ENCODE measurements around the gene CEP70.
"Not testable (repeated sequence)": the region's sequence is repeated elsewhere in the genome, so short reads cannot be mapped to it uniquely, and the experiment has no call there.

Gene CEP70

DNA sequence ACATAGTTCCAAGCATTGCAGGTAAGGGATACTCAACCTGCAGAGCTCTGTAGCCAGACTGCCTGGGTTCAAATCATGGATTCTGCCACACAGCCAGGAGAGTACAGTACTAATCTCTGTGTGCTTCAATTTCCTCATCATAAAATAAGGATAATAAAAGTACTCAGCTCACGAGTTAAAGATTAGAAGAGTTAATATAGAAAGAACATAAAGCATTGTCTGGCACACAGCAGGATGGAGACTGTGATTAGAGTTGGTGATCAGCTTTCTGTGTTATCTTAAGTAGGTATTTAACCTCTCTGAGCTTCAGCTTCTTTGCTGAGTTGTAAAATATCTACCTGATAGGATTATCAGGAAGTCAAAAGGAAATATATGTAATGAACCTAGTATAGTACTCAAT, 2.7 kb downstream of the CEP70 start:
- DNase-seq = no peak

DNA sequence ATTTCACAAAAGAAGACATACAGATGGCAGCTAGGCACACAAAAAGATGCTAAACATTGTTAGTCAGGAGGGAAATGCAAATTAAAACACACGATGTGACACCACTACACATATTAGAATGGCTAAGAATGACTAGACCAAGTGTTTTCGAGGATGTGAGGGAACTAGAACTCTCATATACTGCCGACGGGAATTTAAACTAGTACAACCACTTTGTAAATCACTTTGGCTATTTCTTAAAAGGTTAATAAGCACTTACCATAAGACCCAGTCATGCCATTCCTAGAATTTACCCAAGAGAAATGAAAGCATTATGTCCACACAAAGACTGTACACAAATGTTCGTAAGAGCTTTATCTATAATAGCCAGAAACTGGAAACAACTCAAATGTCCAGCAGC, 5.6 kb downstream of the CEP70 start:
- no peak for DNase-seq

DNA sequence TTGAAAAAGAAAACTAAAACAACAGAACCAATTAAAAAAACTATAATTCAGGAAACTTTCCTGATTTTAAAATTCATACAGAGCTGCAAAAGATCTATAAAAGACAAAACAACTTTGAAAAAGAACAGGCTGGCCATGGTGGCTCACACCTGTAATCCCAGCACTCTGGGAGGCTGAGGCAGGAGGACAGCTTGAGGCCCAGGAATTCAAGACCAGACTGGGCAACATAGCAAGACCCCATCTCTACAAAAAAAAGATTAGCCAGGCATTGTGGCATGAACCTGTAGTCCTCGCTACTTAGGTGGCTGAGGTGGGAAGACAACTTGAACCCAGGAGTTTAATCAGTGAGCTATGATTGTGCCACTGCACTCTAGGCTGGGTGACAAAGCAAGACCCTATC, 6.7 kb downstream of the CEP70 start:
- no peak for DNase-seq

DNA sequence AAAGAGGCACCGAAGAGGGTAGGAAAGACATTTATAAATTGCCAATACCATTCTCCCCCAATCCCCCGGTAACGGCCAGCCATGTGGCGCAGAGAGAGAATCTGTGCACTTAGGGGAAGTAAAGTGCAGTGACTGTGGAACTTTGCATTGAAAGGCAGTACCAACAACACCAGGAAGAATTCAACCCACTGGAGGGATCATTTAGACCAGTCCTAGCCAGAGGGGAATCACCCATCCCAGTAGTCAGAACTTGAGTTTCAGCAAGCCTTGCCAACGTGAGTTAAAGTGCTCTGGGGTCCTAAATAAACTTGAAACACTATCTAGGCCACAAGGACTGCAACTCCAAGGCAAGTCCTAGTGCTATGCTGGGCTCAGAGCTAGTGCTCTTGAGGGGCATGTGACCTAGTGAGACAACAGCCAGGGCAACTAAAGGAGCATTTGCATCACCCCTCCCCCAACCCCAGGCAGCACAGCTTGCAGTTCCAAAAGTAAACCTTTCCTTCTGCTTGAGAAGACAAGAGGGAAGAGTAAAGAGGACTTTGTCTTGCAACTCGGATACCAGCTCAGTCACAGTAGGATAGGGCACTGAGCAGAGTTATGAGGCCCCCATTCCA, 15.0 kb downstream of the CEP70 start:
- DNase-seq = no peak

DNA sequence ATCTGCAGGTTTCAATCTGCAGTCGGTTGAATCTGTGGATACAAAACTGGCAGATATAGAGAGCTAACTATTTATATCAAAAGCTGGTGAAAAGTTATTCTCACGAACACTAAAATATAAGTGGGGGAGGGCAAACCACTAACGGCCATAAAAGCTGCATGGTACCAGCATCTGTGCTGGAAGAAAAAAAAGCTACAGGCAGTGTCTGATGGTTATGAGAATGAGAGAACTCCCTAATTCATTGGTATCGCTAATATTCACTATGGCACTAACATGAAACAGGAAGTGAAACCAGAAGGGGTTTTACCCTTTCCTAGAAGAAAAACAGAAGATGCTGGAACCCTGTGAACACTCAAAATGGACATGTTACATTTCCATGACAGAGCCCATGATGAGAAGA, 15.9 kb downstream of the CEP70 start:
- no peak for DNase-seq

DNA sequence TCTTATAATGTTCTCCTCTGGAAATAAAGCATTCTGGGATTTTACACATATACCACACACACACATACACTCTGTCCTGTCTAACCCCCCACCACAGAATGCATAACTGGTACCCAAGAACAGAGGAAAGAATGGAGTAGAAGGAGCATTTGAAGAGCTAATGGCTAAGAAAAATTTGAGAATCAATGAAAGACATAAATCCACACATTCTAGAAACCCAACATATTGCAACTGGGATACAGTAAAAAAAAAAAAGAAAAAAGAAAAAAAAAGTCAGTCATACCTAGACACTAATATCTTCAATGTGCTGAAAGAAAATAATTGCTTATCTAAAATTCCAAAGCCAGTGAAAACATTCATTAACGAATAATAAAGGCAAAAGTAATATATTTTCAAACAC, 20.9 kb downstream of the CEP70 start:
- DNase-seq = no peak

DNA sequence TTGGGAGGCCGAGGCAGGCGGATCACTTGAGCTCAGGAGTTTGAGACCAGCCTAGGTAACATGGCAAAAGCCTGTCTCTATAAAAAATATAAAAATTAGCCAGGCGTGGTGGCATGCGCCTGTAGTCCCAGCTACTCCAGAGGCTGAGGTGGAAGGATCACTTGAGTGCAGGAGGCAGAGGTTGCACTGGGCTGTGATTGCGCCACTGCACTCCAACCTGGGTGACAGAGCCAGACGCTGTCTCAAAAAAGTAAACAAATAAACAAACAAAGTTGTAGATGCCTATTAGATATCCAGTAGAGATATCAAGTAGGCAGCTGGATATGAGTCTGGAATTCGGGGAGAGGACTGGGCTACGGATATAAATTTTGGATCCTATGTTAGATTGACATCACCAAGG, 24.4 kb downstream of the CEP70 start:
- DNase-seq = not testable (repeated sequence)

DNA sequence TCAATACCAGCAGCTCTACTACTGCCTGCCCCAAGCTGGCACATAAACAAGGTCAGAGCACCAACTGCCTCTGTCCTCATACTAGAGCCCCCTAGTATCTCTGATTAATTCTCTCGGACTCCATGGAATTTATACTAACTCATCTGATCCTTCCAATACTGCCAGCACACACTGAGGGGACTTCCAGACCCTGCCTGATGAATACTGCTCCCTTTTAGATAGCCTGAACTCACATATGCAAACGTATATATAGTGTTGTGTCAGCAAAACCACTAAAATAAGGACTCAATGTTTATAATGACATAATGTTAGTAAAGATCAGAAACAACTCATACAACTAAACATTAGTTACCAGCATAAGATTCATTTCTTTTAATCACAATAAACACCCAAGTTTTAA, 25.0 kb downstream of the CEP70 start:
- DNase-seq = no peak

DNA sequence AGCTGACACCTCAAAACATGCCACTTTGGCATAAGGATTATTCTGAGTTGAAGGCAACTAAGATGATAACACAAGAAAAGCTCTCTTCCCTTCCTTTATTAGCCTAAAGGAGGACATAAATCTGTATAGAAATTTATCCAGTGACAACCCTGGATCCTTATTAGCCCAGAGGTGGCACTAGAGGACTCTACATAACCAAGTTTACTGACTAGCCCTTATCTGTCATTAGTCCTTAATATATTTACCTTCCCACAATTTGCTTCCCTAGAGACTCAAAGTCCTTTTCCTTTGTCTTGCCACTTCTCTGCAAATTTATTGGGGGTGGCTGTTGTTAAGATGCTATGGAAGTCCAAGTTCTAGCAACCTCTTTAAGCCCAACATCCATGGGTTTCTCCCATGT, 26.7 kb downstream of the CEP70 start:
- DNase-seq = no peak

DNA sequence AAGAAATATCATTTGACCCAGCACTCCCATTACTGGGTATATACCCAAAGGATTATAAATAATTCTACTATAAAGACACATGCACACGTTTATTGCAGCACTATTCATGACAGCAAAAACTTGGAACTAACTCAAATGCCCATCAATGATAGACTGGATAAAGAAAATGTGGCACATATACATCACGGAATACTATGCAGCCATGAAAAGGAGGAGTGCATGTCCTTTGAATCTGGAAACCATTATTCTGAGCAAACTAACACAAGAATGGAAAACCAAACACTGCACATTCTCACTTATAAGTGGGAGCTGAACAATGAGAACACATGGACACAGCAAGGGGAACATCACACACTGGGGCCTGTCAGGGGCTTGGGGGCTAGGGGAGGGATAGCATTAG, 27.8 kb downstream of the CEP70 start:
- not testable (repeated sequence) for DNase-seq

DNA sequence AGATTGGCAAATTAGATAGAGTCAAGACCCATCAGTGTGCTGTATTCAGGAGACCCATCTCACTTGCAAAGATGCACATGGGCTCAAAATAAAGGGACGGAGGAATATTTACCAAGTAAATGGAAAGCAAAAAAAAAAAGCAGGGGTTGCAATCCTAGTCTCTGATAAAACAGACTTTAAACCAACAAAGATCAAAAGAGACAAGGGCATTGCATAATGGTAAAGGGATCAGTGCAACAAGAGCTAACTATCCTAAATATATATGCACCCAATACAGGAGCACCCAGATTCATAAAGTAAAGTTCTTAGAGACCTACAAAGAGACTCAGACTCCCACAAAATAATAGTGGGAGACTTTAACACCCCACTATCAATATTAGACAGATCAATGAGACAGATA, 31.2 kb downstream of the CEP70 start:
- DNase-seq = not testable (repeated sequence)

DNA sequence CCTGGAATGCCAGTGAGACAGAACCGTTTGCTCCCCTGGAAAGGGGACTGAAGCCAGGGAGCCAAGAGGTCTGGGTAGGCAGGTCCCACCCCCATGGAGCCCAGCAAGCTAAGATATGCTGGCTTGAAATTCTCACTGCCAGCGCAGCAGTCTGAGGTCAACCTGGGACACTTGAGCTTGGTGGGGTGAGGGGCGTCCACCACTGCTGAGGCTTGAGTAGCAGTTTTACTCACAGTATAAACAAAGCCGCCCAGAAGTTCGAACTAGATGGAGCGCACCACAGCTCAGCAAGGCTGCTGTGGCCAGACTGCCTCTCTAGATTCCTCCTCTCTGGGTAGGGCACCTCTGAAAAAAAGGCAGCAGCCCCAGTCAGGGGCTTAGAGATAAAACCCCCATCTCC, 33.6 kb downstream of the CEP70 start:
- DNase-seq = no peak

DNA sequence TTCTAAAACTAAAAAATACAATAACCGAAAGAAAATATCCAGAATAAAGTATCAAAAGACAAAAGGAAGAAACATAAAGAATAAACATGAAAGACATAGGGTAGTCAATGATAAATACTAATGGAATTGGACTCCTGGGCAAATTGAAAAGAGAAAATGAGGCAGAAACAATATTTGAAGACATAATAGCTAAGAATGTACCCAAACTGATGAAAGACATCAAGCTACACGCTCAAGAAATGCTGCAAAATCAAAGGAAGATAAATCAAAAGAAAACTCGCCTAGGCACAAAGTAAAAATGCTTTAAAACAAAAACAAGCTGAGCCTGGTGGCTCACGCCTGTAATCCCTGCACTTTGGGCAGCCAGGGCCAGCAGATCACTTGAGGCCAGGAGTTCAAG, 34.9 kb downstream of the CEP70 start:
- no peak for DNase-seq

DNA sequence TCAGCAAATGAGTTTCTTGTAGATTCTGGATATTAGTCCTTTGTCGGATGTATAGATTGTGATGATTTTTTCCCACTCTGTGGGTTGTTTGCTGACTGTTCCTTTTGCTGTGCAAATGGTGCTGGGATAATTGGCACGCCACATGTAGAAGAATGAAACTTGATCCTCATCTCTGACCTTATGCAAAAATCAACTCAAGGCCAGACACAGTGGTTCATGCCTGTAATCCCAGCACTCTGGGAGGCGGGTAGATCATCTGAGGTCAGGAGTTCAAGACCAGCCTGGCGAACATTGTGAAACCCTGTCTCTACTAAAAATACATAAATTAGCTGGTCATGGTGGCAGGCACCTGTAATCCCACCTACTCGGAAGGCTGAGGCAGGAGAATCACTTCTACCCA, 39.3 kb downstream of the CEP70 start:
- DNase-seq = not testable (repeated sequence)

DNA sequence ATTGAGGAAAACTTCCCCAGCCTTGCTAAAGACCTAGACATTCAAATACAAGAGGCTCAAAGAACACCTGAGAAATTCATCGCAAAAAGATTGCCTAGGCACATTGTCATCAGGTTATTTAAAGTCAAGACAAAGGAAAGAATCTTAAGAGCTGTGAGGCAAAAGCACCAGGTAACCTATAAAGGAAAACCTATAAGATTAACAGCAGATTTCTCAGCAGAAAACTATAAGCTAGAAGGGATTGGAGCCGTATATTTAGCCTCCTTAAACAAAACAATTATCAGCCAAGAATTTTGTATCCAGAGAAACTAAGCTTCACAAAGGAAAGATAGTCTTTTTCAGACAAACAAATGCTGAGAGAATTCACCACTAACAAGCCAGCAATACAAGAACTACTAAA, 43.1 kb downstream of the CEP70 start:
- DNase-seq = not testable (repeated sequence)

DNA sequence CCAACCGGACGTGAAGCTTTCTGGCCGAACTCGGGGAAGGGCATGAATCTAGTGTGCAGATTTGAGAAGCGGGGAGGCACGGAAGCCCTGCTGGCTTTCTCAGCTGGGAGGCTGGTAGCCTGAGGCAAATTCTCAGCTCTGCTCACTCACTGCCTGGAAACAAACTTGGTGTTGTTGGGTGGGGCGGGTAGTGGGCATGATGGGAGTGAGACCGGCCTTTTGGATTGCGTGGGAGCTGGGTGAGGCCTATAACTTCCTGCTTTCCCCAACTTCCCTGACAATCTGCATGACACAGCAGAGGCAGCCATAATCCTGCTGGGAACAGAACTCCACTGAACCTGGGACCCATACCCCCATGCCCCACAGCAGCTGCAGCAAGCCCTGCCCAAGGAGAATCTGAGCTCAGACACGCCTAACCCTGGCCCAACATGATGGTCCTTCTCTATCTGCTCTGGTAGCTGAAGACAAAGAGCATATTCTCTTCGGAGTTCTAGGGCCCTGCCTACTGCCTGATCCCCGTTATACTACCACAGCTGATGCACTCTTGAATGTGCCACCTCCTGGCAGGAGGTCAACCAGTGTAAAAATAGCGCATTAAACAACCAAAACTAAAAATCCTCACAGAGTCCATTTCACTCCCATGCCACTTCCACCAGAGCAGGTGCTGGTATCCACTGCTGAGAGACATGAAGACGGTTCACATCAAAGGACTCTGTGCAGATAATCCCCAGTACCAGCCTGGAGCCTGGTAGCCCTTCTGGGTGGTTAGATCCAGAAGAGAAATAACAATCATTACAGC, 44.7 kb downstream of the CEP70 start:
- no peak for DNase-seq

DNA sequence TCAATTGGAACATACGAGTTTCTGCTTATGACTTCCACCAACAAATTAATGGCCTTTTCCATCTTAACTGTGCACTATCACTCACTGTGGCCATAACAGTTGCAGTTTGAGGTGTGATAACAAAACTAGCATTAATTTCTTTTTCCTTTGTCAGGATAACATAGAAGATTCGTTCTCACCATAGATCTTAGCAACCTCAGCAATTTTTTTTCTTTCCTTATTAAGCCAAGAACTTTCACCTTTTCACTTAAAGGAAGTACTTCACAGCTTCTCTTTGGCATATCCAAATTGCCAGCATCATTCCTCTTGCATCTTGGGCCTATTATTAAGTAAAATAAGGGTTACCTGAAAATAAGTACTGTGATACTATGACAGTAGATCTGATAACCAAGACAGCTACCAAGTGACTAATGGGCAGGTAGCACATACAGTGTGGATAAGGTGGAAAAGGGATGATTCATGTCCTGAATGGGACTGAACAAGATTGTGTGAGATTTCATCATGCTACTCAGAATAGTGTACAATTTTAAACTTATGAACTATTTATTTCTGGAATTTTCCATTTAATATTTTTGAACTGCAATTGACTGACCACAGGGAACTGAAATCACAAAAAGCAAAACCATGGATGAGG, 46.6 kb downstream of the CEP70 start:
- no peak for DNase-seq

DNA sequence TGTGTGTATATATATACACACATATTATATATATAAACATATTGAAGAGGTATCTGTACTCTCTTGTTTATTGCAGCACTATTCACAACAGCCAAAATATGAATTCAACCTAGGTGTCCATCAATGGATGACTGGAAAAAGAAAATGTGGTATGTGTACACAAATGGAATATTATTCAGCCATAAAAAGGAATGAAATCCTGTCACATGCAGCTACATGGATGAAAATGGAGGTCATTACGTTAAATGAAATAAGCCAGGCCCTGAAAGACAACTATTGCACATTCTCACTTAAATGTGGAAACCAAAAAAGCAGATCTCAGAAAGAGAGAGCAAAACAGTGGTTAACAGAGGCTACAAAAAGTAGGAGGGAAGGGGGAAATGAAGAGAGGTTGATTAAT, 49.5 kb downstream of the CEP70 start:
- no peak for DNase-seq

DNA sequence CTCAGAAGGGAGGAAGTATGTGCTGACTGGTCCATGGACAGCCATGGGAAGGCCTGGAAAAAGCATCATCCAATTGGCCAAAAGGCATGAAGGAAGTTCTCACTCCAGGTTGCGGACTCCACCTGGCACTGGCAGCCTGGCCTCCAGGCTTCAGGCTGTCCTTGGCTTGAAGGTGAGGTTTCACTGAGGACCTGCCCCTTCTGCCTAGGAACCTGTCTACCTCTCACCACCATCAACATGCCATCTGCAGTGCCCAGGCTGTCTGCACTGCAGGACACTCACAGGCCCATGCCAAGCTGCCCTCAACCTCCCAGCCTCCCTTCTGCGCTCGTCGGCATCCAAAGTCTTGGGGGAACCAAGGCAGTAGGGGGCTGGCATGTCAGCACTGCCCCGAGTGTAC, 51.1 kb downstream of the CEP70 start:
- DNase-seq = no peak

DNA sequence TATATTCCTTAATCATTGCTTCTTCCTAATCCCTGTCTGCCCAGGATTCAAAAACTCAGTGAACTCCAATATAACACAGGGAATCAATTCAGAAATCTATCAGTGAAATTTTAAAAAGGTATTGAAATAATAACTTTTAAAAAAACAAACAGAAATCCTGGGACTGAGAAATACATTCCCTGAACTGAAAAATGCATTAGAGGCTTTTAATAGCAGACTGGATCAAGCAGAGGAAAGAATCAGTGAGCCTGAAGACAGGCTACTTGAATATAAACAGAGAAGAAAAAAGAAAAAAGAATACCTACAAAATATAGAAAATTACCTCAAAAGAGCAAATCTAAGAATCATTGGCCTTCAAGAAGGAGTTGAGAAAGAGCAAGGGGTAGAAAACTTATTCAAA, 54.7 kb downstream of the CEP70 start:
- no peak for DNase-seq

DNA sequence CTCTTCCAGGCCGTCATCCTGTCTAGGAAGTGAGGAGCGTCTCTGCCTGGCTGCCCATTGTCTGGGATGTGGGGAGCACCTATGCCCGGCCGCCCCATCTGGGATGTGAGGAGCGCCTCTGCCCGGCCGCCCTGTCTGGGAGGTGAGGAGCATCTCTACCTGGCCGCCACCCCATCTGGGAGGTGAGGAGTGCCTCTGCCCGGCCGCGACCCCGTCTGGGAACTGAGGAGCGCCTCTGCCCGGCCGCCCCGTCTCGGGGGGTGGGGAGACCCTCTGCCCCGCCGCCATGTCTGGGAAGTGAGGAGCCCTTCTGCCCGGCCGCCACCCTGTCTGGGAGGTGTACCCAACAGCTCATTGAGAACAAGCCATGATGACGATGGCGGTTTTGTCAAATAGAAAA, 72.6 kb downstream of the CEP70 start:
- not testable (repeated sequence) for DNase-seq

DNA sequence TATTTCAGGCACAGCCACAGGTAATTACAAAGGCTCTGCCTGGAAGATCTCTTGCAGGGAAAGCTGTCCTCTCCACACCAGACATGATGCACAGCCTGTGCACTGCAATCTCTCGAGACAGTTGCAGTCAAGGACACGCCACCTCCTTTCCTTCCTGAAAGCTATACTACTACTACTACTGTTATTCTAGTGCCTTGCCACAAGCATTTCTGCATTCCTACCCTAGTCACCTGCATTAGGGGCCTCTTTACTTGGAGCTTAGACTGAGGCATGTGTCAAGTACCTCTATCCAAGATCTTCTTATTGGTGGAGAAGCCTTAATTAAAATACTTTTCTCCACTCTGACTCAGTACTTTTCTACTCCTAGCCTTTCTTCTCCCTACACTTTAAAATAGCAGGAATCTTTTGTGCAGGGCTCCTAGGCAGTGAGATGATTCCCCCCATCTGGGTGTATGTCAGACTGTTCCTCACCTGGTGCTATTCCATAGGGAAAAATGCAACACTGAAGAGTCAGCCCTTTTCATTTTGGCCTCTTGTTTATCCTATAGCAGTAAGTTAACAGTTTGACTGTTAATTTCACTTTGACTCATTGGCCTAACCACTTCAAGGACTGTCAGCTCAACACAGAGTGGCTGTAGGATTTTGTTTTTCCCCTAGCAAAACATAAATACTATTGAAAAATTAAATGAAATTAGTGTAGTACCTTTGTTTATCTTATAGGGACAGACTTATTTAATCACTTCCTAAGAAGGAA, 80.8 kb downstream of the CEP70 start:
- DNase-seq = no peak

DNA sequence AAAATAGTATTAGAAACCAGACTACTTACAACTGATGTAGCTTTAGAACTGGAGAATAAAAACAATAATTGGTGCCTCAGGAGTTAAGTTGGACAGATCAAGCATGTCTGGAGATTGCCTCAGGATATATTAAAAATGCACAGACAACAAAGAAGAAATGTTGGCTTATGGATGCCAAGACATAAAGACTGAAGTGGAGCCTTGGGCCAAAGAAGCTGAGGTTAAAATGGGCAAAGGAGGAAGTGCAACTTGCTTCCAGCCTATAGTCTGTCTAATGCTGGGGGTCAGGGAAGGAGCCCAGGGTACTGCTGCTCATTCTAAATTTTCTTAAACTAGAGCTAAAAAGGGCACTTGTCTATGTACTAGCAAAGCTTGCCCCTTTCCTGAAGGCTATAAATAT, 82.1 kb downstream of the CEP70 start:
- DNase-seq = no peak

DNA sequence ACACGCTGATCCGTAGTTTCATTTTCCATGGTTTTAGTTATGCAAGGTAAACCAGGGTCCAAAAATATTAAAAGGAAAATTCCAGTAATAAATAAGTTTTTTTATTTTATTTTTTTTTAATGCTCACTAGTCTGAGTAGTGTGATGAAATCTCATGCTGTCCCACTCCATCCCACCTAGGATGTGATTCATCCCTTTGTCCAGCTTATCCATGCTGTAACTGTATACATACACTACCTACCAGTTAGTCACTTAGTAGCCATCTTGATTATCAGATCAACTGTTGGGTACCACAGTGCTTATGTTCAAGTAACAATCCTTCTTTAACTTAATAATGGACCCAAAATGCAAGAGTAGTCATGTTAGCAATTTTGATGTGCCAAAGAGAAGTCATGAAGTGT, 84.5 kb downstream of the CEP70 start:
- no peak for DNase-seq
